A549 (cell line): ENCODE data around the gene HUS1B.

ENCODE experiments used
- CTCF ChIP-seq: fragments of >200 bp; sonication (Bioruptor Twin); formaldehyde crosslinking; IDR thresholded peaks from 3 replicates; pipeline ENCODE4 v1.5.1; 2016
- PHF8 ChIP-seq: fragments of 200-600 bp; sonication (generic); IDR thresholded peaks from 2 replicates; pipeline ENCODE4 v1.6.1; 2016; ENCODE audit warnings: low read depth, mild to moderate bottlenecking, antibody characterized with exemption, moderate library complexity, borderline replicate concordance

DNA sequence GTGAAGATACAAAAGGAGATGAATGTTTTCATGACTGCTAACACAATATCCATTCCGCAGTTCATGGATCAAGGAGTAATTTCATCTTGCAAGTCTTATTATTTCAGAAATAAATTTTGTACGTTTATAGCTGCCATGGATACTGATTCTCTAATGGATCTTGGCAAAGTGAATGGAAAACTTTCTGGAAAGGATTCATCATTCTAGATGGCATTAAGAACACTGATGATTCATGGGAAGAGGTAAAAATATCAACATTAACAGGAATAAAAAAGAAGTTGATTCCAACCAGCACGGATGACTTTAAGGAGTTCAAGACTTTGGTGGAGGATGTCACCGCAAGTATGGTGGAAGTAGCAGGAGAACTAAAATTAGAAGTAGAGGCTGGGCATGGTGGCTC lies 2.8 kb downstream of the HUS1B start:
- TF ChIP-seq CTCF (no peak), PHF8 (no peak)
